ENCODE data around the gene CCDC85C. TPM values are rescaled to one million over a fixed set of nuclear protein-coding genes. Genes with fewer than 3 reads are reported as not detected.

Gene CCDC85C
- total RNA-seq, 1 donor from 2014 or later = 49.1 TPM

DNA sequence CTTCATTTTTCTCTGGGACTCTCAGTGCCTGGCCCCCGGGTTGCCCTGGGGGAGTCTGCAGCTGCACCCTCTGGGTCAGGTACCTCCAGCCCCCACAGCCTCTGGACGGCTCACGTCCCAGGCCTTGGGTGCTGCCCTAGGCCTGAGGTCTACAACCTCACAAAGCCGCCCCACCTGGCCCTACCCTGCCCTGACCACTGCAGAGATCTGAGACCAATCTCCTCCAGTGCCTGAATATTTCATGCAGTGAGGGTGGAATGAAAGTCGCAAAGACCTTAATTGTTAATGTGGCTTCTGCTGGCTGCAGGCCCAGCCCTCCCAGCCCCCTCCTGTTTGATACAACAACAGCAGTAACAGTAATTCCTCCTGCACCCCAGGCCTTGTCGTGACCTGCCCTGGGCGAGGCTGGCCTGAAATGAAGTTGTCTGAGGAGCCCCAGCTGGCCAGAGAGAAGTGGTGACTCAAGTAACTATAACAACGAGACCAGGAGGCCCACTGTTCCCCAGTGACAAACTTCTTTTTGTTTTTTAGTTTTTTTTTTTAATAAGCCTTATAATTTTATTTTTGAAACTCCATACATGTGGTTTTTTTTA is 8.8 kb upstream of the CCDC85C start:
- Mint-ChIP-seq H3K27ac (peak overlapping the region; percentile 88), H3K36me3 (no peaks in the 10 kb centered on the region), H3K4me1 (ENCODE audit: unreplicated experiment) (peaks cover 31% of the 10 kb centered on the region)

DNA sequence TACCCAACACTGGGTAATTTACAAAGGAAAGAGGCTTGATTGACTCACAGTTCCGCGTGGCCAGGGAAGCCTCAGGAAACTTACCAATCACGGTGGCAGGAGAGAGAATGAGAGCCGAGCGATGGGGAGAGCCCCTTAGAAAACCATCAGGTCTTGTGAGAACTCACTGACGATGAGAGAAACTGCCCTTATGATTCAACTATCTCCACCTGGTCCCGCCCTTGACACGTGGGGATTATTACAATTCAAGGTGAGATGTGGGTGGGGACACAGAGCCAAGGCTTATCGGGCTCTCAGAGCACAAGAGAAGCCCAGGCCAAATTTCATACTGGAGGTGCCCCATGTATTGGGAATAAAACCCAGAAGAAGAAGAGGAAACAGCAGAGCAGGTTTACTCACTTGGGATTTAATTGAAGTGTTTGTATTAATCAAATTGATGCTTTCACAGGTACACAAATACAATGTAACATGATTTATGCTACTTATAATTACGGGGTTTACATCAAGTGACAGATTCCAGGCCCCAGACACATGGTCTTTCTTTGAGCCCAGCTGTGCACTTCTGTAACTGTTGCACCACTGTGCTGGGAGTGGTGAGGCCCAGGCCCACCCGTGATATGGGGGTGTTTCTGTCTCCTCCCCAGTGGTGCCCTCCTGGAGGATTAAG is 8.2 kb upstream of the CCDC85C start:
- peaks cover 30% of the 10 kb centered on the region for H3K4me1 Mint-ChIP-seq (ENCODE audit: unreplicated experiment)
- H3K27ac Mint-ChIP-seq = peak overlapping the region; percentile 88
- no peaks in the 10 kb centered on the region for H3K9me3 Mint-ChIP-seq
- H3K27me3 Mint-ChIP-seq = no peaks in the 10 kb centered on the region
- DNase-seq (ENCODE audit: extremely low spot score, unreplicated experiment) = no peak
- peak overlapping the region; percentile 60 for H3K4me3 Mint-ChIP-seq
- H3K36me3 Mint-ChIP-seq = no peaks in the 10 kb centered on the region
- TF ChIP-seq CTCF (conservative IDR thresholded peaks at IDR 0.05) = no peak

More for the DNA sequence above, 8.8 kb upstream of the CCDC85C start:
- H3K27me3 Mint-ChIP-seq = no peaks in the 10 kb centered on the region
- no peak for TF ChIP-seq CTCF (conservative IDR thresholded peaks at IDR 0.05)
- no peak overlapping the region for H3K4me3 Mint-ChIP-seq
- DNase-seq (ENCODE audit: extremely low spot score, unreplicated experiment) = no peak
- H3K9me3 Mint-ChIP-seq = no peaks in the 10 kb centered on the region

DNA sequence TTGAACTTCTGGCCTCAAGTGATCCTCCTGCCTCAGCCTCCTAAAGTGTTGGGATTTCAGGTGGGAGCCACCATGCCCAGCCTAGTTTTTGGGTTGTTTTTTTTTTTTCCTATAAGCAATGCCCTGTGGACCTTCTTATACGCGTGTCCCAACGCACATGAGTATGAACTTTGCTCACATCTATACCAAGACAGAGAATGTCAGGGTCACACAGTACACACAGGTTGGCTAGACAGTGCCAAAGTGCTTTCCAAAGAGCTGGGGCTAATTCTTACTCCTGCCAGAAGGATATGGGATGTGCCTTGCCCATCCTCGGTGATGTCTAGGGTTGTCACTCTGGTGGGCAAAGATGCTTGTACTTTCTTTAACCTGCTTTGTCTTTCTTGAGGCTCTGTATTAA is 7.6 kb upstream of the CCDC85C start:
- Mint-ChIP-seq H3K27me3 (no peaks in the 10 kb centered on the region), H3K9me3 (no peaks in the 10 kb centered on the region), H3K4me1 (ENCODE audit: unreplicated experiment) (peaks cover 25% of the 10 kb centered on the region), H3K4me3 (peak overlapping the region; percentile 60), H3K27ac (peak overlapping the region; percentile 88), H3K36me3 (no peaks in the 10 kb centered on the region)
- DNase-seq (ENCODE audit: extremely low spot score, unreplicated experiment) = no peak
- TF ChIP-seq CTCF (conservative IDR thresholded peaks at IDR 0.05) = no peak

GRCh38 chr14:99609245-99610170 is 5.5 kb upstream of the CCDC85C start:
- no peak overlapping the region for H3K27ac Mint-ChIP-seq
- H3K4me3 Mint-ChIP-seq = no peak overlapping the region
- no peak for TF ChIP-seq CTCF (conservative IDR thresholded peaks at IDR 0.05)
- DNase-seq (ENCODE audit: extremely low spot score, unreplicated experiment) = no peak
- H3K36me3 Mint-ChIP-seq = no peaks in the 10 kb centered on the region
- no peaks in the 10 kb centered on the region for H3K9me3 Mint-ChIP-seq
- peaks cover 20% of the 10 kb centered on the region for H3K4me1 Mint-ChIP-seq (ENCODE audit: unreplicated experiment)
- no peaks in the 10 kb centered on the region for H3K27me3 Mint-ChIP-seq

DNA sequence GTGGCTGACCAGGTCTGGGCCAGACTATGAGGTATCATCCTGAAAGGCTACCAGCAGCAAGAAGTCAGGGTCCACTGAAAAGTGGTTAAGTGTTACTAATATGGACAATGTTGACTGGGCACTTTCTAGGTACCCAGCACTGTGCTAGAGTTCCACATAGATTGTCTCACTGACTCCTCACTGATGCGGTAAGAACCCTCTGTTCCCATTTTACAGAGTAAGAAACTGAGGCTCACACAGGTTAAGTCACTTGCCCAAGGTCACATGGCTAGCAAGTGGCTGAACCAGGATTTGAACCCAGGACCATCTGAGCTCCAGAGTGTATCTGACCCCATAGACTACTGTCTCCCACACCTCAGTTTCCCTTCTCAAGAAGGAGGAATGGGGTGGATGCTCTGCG is 4.6 kb upstream of the CCDC85C start:
- Mint-ChIP-seq H3K27me3 (no peaks in the 10 kb centered on the region), H3K9me3 (no peaks in the 10 kb centered on the region), H3K36me3 (no peaks in the 10 kb centered on the region), H3K4me3 (no peak overlapping the region), H3K4me1 (ENCODE audit: unreplicated experiment) (peaks cover 20% of the 10 kb centered on the region), H3K27ac (no peak overlapping the region)
- no peak for TF ChIP-seq CTCF (conservative IDR thresholded peaks at IDR 0.05)
- DNase-seq (ENCODE audit: extremely low spot score, unreplicated experiment) = no peak

Data from type B pancreatic cell (in vitro differentiated cells).